ENCODE data around the gene MAP6.
A peak's percentile ranks its signal among the peaks of the same experiment; 100 is the strongest.

Gene MAP6

DNA sequence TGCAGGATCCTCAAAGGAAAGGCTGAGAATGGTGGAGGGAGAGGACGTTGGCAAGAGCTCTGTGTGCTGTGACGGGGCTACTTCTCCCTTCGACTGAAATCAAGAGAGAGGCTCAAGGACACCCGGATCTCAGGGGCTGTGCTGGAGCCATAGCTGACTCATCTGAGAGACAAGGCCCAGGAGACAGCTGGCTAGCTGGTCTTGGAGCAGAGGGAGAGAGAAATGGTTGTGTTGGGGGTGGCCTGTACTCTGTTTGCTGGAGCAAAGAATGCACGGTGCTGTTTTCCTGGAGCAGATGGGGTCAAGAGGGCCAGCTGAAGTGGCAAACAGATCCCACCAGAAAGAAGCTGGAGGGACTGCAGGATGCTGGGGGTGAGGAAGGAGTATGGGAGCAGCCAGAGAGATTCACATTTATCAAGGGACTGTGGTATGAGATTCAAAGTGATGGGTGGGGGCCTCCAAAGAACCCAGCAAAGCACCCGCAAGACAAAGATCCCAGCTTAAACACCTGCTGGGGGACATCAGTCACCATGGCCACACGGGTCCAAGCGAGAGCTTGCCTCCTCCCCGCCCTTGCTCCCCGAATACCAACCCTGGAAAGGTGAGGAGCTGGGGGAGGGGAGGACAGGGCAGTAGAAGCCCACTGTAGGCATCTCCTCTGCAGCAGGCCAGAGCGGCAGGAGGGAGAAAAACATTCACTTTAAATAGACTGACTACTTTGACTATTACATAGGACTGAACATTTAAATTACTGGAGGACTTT is 40.8 kb downstream of the MAP6 start:
- no peak for DNase-seq (ENCODE audit: low spot score)

- no peak for DNase-seq (ENCODE audit: low spot score)
Measured at GRCh38 chr11:75626889-75627529, 41.8 kb downstream of the MAP6 start.

GRCh38 chr11:75625991-75626888 is 42.6 kb downstream of the MAP6 start:
- DNase-seq (ENCODE audit: low spot score): no peak

GRCh38 chr11:75625021-75625420 is 43.8 kb downstream of the MAP6 start:
- DNase-seq (ENCODE audit: low spot score): no peak

DNA sequence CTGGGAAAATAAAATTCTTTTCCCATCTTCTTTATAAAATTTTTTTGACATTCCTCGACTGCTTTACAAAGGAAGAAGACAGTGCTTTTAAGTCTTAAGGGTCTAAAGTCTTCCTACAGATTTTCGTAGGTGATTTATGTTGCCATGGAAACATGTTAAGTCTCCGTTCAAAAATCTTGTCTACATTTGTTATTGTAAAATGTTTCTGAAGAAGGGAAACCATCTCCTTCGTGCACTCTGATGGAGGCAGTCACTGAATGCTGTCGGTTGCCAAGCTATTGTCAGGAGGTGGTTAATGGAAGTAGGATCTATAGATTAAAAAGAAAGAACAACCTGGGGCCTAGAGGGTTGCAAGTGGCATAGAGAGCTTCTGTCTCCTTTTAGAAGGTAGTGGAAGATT is 52.6 kb downstream of the MAP6 start:
- DNase-seq (ENCODE audit: low spot score): no peak

GRCh38 chr11:75615751-75616150 is 53.1 kb downstream of the MAP6 start:
- no peak for DNase-seq (ENCODE audit: low spot score)

- DNase-seq (ENCODE audit: low spot score): no peak
Measured at GRCh38 chr11:75611823-75612222, 57.0 kb downstream of the MAP6 start.

GRCh38 chr11:75606099-75606498 is 62.7 kb downstream of the MAP6 start:
- no peak for DNase-seq (ENCODE audit: low spot score)

GRCh38 chr11:75603791-75604736 is 64.8 kb downstream of the MAP6 start:
- DNase-seq (ENCODE audit: low spot score): no peak

- no peak for DNase-seq (ENCODE audit: low spot score)
Measured at GRCh38 chr11:75602951-75603350, 65.9 kb downstream of the MAP6 start.

- DNase-seq (ENCODE audit: low spot score): no peak
Measured at GRCh38 chr11:75601494-75601893, 67.3 kb downstream of the MAP6 start.

DNA sequence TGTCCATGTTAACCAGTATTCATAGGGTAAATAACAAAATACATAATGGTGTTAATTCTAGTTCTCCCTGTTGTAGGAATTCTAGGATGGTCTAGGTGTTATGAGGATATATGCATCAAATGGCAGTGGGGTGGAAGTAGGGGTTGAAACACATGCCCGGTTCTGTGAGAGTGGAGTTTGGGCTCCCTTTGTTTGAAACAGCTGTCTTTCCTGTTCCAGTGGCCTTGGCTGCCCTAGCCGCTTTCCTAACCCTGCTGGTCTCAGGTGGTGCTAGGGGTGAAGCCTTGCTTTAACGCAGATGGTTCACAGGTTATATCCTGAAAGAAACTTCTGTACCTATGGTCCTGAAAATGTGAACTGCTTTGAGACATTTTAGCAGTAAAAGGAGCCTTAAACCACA is 68.5 kb downstream of the MAP6 start:
- DNase-seq (ENCODE audit: low spot score): no peak

- no peak for DNase-seq (ENCODE audit: low spot score)
Measured at GRCh38 chr11:75598900-75599299, 69.9 kb downstream of the MAP6 start.

DNA sequence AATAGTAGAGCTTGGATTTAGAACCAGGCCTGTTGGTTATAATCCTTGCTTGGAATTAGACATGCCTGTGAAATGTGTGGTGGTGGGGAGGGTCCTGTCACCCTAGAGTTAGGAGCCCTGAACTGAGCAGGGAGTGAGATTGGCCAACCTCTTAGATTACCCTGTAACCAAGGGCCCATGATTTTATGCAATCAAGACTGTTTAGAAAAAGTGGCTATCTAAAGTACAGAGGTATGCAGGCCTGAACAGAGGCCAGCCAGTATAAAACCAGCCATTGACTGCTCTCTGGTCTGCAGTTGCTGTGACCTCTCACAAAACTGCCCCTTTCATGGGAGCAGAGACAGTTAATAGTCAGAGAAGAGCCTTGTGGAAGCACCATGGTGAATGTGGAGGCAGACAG is 70.6 kb downstream of the MAP6 start:
- DNase-seq (ENCODE audit: low spot score): no peak

DNA sequence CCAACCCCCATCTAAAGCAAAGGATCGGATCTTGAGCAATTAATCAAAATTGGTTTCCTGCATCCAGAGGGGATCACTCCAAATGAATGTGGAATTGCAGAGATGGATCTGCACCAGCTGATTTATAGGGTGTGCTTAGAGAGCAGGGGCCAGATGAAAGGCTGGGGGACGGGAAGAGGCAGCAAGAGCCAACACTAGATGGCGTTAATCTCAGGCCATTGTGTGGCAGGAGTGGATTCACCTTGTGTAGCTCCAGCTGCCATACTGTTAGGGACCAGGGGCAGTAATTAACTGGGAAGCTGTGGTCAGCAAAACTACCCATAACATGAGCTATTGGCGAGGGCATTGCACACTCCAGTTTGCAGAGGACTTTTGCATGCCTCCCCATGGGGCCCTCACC is 71.2 kb downstream of the MAP6 start:
- DNase-seq (ENCODE audit: low spot score): peak; percentile 22

GRCh38 chr11:75596914-75597313 is 71.9 kb downstream of the MAP6 start:
- no peak for DNase-seq (ENCODE audit: low spot score)

GRCh38 chr11:75595429-75595828 is 73.4 kb downstream of the MAP6 start:
- DNase-seq (ENCODE audit: low spot score): no peak

DNA sequence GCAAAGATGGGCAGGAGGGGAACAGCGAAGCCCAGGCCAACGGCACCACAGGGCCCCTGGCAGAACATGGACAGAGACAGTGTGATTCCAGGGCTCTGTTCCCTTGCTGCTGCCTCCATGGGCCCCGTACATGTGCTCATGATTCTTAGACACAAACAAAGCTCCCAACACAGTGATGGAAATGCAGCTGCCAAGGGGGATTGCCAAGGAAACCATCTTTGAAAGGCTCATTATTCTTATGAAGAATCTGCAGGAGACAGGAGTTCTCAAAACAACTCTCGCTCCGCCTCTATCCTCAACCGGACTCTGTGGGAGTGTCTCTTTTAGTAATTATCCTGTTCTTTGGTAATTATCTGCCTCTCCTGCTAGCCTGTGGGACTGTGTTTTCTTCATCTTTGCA is 74.6 kb downstream of the MAP6 start:
- DNase-seq (ENCODE audit: low spot score): no peak

GRCh38 chr11:75593286-75593915 is 75.4 kb downstream of the MAP6 start:
- no peak for DNase-seq (ENCODE audit: low spot score)

DNA sequence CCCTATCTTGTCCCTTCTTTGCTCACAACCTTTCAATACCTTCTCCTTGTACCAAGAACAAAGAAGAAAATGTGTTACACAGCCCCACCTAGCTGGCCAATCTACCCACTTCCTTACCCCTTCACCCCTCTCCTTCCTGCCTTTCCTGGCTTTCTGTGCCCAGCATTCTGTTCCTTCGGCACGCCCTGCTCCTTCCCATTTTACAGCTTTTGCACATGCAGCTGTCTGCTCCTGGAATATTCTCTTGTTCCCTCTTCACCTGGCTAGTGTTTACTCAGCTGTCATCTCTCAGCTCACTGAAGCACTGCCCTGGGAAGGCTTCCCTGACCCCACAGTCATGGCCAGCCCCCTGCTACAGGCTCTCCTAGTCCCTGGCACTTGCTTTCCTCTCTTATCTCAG is 76.1 kb downstream of the MAP6 start:
- no peak for DNase-seq (ENCODE audit: low spot score)

DNA sequence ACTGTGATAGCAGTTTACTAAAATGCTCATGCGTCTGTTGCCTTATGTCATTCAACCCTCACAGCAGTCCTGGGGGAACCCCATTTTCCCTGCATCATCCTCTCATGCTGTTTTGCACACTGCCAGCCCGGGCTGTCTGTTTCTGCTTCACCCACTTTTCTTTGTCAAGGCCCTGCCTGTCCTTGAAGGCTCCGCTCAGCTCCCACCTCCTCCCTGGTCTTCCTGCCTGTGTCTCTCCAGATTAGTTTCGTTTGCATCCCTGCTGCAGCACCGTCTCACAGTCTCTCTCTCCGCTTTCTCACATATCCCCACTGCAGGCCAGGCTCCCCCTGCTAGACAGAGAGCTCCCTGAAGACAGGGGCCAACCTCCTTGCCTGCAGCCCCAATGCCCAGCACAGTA is 76.9 kb downstream of the MAP6 start:
- DNase-seq (ENCODE audit: low spot score): no peak
